Measurements from ENCODE around the gene SCN9A.
"Not testable (repeated sequence)": the region's sequence is repeated elsewhere in the genome, so short reads cannot be mapped to it uniquely, and the experiment has no call there.

SCN9A gene

DNA sequence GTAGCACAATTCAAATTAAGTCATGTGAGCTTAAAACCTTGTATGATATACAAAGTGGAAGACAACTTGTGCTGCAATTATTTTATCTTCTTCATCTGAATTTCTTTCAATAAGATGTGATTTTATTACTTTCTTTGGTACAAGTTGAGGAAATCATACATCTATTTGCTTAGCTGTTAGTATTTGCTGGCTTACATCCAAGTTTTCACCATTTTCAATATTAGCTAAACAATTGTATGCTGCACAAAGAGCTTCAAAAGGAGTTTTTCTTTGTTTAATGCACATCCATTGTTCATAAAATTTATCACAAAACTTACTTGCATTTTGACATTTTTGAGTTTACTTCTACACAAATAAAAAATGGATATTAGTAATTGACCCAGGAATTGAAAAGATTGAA, 40.9 kb downstream of the SCN9A start:
- DNase-seq (ENCODE audit: low spot score), result no peak

DNA sequence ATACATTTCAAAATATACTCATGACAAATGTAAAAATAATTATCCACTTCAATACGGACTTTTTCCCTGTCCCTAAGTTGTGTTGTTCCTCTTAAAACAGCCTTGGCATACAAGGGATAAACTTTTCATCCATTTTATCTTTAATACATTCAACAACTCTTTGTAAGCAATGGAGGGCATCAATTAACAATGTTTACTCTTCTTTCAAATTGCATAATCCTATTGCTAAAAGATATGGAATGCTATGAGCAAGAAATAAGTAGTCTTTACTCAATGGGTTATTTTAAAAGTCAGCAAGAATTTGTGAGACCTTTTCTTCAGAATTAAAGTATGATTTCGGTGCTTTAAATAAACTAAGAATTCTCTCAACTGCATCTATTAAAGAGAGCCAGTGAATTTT, 41.9 kb downstream of the SCN9A start:
- DNase-seq (ENCODE audit: low spot score), result peak; percentile 10

DNA sequence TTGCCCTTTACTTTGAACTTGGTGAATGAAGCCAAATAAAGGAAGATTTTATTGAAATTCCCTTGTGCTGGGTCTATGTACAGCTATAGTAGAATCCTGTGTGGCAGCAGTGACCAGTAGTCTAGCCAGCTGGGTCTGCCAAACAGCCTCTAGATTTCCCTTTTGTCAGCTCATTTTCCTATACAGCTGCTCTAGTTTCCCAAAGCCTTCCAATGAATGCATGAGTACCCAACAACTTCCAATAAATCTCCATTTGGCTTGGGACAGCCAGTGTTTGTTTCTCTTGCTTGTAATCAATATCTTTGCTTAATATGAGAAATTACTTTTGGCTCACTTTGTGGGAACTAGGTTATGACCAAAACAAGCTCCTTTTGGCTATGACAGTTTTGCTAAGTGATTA, 43.6 kb downstream of the SCN9A start:
- DNase-seq (ENCODE audit: low spot score), result no peak

DNA sequence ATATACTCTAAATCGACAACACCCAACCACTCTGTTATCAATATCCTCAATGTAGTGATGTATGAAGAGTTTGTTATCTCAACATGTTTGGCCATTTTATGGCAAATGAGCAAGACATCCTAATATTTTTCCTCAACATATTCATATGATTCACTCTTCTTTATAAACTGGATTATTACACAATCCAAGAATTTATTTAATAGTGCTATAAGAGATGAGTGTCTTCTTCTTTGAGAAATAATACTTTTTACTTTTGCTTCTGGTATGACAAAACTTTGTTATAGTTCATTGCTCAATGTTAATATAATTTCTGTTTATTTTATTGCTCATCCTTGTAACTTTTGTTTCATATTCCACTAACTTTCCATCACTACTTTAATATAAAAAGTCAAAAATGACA, 44.3 kb downstream of the SCN9A start:
- DNase-seq (ENCODE audit: low spot score), result no peak

DNA sequence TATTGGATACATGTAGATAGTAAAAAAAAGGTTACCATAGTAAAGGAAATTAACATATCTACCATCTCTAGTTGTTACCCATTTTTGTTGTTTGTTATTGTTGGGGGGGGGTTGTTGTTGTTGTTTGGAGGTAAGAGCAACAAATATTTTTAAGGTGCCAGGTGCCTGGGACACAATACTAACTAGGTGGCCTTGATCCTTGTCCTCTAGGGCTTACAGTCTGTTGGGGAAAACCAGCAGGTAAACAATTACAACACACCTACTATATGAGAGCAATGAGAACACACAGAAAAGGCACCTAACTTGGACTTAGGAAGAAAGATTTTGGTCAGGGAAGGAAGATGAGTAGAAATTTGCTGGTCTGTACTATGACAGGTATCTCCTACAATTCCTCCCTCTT, 46.3 kb downstream of the SCN9A start:
- DNase-seq (ENCODE audit: low spot score), result no peak

DNA sequence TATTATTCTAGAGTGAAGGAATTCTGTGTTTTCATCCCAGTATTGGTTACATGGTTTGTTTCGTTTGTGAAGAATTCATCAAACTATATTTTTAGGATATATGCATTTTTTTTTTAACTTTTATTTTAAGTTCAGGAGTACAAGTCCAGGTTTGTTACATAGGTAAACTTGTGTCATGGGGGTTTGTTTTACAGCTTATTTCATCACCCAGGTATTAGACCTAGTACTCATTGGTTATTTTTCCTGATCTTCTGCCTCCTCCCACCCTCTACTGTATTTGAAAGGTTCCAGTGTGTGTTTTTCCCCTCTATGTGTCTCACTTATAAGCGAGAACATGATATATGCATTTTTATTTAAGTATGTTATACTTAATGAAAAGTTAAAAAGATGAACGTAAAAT, 47.6 kb downstream of the SCN9A start:
- DNase-seq (ENCODE audit: low spot score), result no peak

DNA sequence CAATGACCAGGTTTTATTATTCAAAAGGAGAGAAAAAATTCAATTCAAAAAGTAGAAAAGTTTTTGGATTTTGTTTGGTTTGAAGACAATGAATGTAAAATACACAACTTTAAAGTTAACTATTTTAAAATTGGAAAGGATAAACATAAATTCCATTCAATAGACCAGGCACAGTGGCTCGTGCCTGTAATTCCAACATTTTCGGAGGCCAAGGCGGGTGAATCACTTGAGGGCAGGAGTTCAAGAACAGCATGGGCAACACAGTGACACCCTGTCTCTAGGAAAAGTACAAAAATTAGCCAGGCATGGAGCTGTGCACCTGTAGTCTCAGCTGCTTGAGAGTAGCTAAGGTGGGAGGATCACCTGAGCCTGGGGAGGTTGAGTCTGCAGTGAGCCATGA, 54.7 kb downstream of the SCN9A start:
- DNase-seq (ENCODE audit: low spot score), result no peak

DNA sequence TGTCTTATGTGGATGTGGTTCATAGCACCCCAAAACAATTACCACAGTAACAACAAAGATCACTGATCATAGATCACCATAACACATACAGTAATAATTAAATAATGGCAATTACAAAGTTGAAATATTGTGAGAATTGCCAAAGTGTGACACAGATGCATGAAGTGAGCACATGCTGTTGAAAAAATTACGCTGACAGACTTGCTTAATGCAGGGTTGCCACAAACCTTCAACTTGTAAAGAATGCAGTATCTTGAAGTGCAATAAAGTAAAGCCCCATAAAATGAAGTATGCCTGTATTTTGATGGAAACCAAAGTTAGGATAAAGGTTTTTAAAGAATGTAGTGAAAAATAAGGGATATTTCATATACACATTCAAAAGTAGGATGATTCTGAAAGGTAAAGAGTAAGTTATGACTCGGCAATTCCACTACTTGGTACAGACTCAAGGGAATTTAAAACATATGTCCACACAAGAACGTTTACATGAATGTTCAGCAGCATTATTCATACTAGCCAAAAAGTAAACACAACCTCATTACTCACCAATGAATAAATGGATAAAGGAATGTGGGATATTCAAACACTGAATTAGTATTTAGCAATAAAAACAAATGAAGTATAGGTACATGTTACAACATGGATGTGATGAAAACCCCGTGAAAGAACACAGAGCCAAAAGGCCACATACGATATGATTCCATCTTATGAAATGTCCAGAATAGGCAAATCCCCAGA, 61.6 kb downstream of the SCN9A start:
- peak; percentile 13 for DNase-seq (ENCODE audit: low spot score)

DNA sequence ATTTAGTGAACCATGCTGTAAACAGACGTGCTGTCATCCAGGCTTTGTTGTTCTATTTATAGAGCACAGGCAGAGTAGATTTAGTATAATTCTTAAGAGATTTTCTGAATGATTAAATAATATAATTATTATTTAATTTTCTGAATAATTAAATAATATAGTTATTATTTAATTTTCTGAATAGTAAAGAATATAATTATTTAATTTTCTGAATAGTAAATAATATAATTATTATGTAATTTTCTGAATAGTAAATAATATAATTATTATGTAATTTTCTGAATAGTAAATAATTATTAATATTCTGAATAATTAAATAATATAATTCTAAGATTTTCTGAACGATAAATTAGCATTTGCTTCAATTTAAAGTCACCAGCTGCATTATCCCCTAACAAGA, 62.9 kb downstream of the SCN9A start:
- DNase-seq (ENCODE audit: low spot score), result not testable (repeated sequence)

DNA sequence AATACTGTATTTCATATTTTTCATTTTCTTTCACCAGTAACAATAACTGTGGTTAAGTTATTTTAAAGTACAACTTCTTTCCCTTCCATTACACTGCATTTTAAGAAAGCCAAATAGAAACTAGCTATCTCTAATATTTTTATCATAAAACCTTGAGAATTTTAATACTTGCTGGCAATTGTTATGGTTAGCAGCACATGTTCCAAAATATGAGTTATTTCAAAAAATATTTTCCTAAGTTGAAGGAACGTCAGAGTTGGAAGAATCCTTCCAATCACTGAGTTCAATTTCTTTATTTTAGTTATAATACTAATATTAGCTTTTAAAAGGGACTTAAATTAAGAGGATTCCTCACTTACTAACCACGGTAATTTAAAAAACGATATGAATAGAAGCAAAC, 68.4 kb downstream of the SCN9A start:
- no peak for DNase-seq (ENCODE audit: low spot score)

DNA sequence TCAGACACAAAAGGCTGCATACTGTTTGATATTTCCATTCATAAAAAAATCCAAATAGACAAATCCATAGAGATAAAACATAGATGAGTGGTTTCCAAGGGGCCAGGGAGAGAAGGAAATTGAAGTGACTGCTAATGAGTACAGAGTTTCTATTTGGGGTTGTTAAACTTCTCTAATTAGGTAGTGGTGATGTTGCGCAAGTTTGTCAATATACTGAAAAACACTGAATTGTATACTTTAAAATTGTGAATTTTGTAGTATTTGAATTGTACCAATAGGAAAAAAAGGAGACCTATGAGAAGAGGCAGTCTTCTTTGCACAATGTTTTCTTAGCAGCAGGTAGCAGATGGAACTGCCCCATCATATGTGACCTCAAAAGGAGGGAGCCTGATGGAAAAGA, 71.1 kb downstream of the SCN9A start:
- DNase-seq (ENCODE audit: low spot score), result no peak

DNA sequence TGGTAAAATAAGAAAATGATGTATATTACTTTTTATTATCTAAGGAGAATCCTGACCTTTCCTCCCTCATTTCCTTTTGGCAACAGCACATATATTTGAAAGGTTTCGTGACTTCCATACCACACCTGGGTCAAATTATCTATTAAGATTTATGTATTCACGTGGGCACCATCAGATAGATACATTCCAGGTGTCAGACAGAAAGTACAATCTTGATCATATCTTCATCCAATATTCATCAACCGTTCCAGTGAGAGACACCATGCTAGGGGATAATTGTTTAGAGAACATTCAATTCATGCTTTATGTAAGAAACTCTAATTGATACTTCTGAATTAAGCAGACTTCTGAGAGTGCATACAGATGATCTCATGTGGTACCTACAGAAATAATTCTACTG, 73.7 kb downstream of the SCN9A start:
- DNase-seq (ENCODE audit: low spot score), result no peak

DNA sequence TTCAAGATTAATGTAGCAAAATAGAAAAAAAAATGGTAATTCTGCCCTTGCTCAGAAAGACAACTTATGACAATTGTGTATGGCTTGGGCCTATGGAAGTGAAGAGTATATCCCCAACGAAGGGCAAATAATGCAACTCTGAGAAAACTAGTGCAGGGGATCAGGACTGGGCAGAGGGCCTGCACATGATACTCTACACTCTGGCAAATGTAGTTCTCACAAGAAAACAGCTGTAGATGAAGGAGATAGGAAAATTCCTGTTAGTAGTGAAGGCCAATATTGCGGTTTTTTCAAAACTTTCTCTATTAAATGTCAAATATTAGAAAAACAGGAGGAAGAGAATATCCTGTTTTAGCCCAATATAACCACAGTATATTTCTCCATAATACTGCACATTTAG, 77.8 kb downstream of the SCN9A start:
- no peak for DNase-seq (ENCODE audit: low spot score)

DNA sequence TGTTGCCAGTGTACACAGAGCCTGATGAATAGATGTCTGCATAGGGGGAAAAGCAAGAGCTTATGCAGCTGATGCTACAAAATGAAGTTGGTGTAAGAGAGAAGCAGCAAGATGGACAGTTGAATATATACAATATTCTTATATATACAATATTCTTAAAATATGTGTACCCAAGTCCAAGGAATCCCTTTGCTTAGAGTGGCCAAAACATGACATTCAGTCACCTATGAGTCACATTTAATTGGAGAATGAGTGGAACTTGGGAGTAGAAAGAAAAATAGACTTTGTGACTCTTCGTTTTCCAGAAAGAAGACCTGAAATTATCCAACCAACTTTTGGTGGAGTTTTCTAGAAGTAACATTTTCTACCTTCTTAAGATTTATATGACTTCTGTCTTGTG, 81.8 kb downstream of the SCN9A start:
- peak; percentile 18 for DNase-seq (ENCODE audit: low spot score)

DNA sequence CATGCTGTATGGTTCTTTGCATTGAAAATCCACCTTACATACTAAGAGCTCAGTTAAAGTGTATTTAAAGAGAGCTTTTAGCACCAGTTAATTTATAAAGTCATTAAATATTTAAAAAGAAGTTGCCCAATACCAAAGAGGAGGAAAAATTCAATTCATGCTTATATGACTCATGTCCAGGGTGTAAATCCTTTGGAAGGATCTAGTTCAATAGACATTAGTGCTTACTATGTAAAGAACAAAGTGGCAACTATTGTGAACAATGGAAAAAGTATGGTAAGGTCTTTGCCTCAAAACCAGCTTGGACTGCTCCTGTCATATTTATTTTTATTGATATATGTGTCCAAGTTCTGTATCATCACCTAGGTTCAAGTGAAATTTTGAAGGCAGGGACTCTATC, 90.5 kb downstream of the SCN9A start:
- no peak for DNase-seq (ENCODE audit: low spot score)

DNA sequence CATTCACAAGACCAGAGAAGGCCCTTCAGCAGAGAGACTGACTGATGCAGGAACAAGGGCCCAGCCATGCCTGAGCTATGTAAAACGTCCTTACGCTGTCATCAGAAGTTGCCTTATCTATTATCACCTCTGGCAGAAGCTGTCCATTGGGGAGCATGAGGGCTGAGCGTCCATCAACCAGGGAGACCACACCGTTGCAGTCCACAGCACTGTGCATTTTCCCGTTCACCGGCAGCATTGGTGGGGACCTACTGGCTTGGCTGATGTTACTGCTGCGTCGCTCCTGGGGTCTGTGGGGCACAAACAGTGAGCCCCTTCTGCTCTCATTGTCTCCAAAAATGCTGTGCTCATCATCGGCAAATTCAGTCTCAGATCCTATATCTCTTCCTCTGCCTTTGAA, 91.4 kb downstream of the SCN9A start:
- no peak for DNase-seq (ENCODE audit: low spot score)

DNA sequence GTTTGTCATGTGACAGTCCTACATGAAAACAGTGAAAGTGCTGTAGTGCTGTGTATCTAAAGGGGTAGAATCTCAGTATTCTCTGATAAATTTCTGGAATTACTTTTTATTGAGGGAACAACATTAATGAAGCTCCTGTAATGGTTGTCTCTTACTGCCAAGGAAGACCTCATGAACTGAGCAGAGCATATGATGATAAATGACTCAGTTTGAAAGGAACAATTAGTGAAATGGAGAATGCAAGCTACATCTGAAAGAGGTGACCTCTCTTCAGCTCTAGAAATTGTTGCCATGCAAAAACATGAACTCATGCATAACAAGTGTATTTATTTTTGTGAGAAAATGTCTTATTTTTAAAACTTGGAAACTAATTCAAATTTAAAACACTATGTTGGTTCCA, 93.6 kb downstream of the SCN9A start:
- DNase-seq (ENCODE audit: low spot score), result no peak

DNA sequence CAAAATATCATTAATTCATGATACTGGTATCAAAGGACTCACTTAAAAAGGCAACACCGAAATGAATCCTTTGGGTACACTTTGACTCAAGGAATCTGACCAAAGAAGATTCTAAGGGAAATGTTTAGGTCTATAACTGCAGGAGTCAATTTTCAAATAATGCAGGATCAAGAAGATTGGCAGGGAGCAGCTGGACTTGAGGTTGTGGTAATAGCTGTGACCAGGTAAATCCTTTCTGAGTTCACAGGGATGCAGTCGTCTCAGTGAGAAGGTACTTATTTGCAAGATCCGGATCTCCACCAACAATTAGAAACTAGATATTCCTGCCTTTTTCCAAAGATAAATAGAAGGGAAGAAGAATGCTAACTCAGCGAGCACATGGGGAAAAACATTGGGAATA, 96.9 kb downstream of the SCN9A start:
- DNase-seq (ENCODE audit: low spot score), result no peak

DNA sequence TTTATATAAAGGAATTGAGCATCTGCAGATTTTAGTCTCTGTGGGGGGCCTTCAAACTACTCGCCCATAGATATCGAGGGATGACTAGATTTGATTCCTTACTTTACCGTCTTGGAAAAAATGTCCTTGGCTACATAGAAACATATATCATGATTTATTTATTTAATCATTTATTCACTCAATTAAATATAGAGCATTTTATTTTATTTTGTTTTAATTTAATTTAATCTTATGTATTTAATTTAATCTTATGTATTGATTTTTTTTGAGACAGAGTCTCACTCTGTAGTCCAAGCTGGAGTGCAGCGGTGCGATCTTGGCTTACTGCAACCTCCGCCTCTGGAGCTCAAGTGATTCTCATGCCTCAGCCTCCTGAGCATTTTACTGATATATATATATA, 105.4 kb downstream of the SCN9A start:
- no peak for DNase-seq (ENCODE audit: low spot score)

DNA sequence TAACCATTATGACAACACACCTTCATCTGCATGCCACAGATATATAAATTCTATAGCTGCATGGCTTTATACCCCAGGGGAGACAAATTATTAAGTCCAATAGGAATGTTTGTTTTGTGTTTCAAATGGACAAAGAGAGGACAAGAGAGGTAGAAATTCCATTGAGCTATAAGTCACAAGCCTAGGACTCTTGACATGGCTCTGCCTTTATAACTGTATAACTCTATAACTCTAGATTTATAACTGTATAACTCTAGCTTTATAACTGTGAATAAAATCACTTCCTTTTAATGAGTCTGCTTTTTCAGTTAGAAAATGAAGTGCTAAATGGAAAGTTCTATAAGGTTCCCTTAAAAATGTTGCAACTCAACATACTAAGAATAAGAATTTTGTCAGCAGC, 106.4 kb downstream of the SCN9A start:
- no peak for DNase-seq (ENCODE audit: low spot score)

DNA sequence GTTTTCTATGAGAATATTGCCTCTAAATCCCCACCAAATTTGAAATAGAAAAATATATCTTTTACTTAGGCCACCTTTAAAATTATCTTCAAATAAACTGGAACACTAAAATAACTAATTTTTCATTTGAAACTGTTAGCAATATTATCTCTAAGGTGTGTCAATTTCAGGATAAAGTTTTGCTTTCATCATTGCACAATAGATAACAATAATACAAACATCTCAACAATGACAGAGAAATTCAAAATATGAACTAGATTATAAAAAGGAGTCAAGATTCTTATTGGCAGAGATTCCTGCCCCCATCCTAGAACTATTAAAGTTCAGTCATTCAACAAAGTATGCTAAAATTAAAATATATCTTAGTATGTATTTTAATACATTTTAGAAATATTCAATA, 117.9 kb downstream of the SCN9A start:
- DNase-seq (ENCODE audit: low spot score), result no peak

DNA sequence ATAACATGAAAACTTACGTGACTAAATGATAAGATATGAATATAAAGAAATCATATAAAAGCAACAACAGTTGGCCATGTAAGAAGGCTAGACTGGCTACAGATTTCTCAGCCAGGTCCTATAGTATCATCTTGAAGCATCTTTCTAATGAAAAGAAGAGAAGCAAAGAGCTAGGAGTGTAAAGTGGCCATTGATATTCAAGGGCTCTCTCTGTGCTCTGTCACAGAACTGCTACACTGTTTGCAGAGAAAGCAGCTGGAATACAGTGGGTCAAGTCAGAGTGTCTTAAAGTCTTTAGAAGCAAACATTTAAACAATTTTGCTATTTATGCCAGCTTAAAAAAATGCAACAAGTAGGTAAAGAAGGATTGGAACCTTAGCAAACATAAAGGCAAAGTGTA, 118.8 kb downstream of the SCN9A start:
- no peak for DNase-seq (ENCODE audit: low spot score)

DNA sequence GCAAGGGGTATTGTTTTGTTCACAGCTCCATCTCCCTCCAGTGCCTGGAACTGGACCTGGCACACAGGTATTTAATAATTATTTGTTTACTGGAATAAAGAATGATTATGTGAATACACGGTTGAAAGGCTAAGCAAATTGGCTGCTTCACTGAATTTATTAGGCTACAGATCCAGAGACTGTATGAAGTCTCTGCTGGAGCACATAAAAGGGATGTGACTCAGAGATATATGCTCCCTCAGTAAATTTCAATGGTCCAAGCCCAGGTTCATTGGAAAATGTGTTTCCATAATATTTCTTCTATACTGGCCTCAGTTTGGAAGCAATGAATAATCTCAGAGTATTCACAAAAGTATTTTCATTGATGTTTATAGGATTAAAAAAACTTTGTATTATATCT, 126.4 kb downstream of the SCN9A start:
- DNase-seq (ENCODE audit: low spot score), result no peak

DNA sequence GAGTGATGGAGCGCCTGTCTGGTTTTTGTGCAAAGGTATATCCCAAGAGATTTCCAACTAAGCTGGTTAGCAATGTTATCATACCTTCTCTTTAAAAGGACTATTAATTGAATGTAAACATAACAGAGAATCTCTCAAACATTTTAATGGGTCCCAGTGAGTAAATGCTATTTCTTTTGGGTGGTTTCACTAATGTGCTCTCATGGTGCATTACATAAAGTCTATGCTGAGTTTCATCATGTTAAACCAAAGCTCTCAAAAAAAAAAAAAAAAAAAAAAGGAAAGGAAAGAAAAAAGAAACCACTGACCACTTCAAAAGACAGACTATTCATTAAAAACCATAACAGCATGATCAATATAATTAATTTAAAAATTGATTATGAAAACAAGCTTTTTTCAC, 128.8 kb downstream of the SCN9A start:
- DNase-seq (ENCODE audit: low spot score), result no peak

DNA sequence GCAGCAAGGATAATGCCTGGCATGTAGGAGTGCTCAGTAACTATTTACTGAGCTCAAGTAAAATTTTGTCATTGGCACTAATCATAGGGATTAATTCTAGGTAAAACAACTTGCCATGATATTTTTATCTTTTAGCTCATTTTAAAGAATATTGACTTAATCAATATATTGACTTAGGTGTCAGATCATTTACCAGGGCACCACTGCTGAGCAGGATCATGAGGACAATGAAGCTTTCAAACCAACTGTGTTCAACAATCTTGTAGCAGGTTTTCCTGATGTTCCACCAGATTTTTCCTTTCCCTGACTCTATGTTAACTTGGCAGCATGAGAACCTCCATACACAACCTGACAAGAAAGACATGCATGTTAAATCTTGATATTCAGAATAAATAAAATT, 133.4 kb downstream of the SCN9A start:
- DNase-seq (ENCODE audit: low spot score), result no peak

Data from AG20443 (cell line).